Ishikawa (cell line): ENCODE data around the gene RHBDF2.

Experiments
- CEBPB ChIP-seq: IDR thresholded peaks from 2 replicates; pipeline ENCODE4 v1.6.1; 2012
- CREB1 ChIP-seq: IDR thresholded peaks from 2 replicates; pipeline ENCODE4 v1.6.1; 2012; ENCODE audit warnings: low read depth
- EGR1 ChIP-seq: IDR thresholded peaks from 2 replicates; pipeline ENCODE4 v1.6.1; 2012
- EP300 ChIP-seq: IDR thresholded peaks from 2 replicates; pipeline ENCODE4 v1.6.1; 2012; ENCODE audit warnings: borderline replicate concordance
- NFIC ChIP-seq: IDR thresholded peaks from 2 replicates; pipeline ENCODE4 v1.6.1; 2012
- RAD21 ChIP-seq: IDR thresholded peaks from 2 replicates; pipeline ENCODE4 v1.6.1; 2012; ENCODE audit warnings: low read depth
- TAF1 ChIP-seq: IDR thresholded peaks from 2 replicates; pipeline ENCODE4 v1.6.1; 2012; ENCODE audit warnings: low read depth, mild to moderate bottlenecking
- TCF12 ChIP-seq: IDR thresholded peaks from 2 replicates; pipeline ENCODE4 v1.6.1; 2012; ENCODE audit warnings: low read depth
- TEAD4 ChIP-seq: IDR thresholded peaks from 2 replicates; pipeline ENCODE4 v1.6.1; 2012
- TF ChIP-seq, protein P1 (sequence below): IDR thresholded peaks from 2 replicates; pipeline ENCODE4 v1.6.1; 2012
- TF ChIP-seq, protein P2 (sequence below): IDR thresholded peaks from 2 replicates; pipeline ENCODE4 v1.6.1; 2012
- TF ChIP-seq, protein P3 (sequence below): IDR thresholded peaks from 2 replicates; pipeline ENCODE4 v1.6.1; 2012; ENCODE audit warnings: low read depth, mild to moderate bottlenecking

DNA sequence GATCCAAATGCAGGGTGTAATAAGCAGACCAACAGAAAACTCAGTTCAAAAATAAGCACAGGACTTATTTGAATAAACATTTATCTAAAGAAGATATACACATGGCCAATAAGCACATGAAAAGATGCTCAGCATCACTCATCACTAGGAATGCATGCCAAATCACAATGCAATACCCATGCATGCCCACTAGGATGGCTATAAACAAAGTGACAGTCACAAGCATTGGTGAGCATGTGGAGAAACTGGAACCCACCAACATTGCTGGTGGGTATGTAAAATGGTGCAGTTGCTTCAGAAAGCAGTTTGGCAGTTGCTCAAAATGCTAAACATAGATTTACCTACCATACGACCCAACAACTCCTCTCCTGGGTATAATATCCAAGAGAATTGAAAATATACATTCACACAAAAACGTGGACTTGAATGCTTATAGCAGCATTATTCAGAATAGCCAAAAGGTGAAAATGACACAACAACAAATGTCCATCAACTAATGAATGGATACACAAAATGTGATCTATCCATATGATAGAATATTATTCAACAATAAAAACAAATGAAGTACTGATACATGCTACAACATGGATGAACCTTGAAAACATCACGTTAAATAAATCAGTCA, 68.4 kb downstream of the RHBDF2 start:
- TF ChIP-seq CEBPB (no peak), TCF12 (no peak), EP300 (no peak), RAD21 (no peak), TEAD4 (no peak), NFIC (no peak), CREB1 (no peak), TAF1 (no peak), EGR1 (no peak)
- TF ChIP-seq, protein P1, sequence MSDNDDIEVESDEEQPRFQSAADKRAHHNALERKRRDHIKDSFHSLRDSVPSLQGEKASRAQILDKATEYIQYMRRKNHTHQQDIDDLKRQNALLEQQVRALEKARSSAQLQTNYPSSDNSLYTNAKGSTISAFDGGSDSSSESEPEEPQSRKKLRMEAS = no peak
- TF ChIP-seq, protein P2, sequence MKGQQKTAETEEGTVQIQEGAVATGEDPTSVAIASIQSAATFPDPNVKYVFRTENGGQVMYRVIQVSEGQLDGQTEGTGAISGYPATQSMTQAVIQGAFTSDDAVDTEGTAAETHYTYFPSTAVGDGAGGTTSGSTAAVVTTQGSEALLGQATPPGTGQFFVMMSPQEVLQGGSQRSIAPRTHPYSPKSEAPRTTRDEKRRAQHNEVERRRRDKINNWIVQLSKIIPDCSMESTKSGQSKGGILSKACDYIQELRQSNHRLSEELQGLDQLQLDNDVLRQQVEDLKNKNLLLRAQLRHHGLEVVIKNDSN = no peak
- TF ChIP-seq, protein P3, sequence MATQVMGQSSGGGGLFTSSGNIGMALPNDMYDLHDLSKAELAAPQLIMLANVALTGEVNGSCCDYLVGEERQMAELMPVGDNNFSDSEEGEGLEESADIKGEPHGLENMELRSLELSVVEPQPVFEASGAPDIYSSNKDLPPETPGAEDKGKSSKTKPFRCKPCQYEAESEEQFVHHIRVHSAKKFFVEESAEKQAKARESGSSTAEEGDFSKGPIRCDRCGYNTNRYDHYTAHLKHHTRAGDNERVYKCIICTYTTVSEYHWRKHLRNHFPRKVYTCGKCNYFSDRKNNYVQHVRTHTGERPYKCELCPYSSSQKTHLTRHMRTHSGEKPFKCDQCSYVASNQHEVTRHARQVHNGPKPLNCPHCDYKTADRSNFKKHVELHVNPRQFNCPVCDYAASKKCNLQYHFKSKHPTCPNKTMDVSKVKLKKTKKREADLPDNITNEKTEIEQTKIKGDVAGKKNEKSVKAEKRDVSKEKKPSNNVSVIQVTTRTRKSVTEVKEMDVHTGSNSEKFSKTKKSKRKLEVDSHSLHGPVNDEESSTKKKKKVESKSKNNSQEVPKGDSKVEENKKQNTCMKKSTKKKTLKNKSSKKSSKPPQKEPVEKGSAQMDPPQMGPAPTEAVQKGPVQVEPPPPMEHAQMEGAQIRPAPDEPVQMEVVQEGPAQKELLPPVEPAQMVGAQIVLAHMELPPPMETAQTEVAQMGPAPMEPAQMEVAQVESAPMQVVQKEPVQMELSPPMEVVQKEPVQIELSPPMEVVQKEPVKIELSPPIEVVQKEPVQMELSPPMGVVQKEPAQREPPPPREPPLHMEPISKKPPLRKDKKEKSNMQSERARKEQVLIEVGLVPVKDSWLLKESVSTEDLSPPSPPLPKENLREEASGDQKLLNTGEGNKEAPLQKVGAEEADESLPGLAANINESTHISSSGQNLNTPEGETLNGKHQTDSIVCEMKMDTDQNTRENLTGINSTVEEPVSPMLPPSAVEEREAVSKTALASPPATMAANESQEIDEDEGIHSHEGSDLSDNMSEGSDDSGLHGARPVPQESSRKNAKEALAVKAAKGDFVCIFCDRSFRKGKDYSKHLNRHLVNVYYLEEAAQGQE = no peak
